Measurements from ENCODE around the gene HTR1E. TPM values are rescaled to one million over a fixed set of nuclear protein-coding genes. Genes with fewer than 3 reads are reported as not detected.
"Not testable (repeated sequence)": the region's sequence is repeated elsewhere in the genome, so short reads cannot be mapped to it uniquely, and the experiment has no call there.

Gene HTR1E
- total RNA-seq, 5 donors from 2014 or later (not counting 1 experiment from before 2014, with no cell fraction given), result not detected

DNA sequence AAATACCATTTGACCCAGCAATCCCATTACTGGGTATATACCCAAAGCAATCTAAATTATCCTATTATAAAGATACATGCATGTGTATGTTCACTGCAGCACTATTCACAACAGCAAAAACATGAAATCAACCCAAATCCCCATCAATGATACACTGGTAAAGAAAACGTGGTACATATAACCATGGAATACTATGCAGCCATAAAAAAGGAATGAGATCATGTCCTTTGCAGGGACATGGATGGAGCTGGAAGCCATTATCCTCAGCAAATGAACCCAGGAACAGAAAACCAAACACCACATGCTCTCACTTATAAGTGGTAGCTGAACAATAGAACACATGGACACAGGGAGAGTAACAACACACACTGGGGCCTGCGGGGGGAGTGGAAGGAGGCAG is 69.2 kb downstream of the HTR1E start:
- H3K27me3 Mint-ChIP-seq; H3K4me3 ChIP-seq (ENCODE audit: control insufficient read depth in 1 of 2, extremely low read depth in 1 of 2, low read length in 1 of 2); H3K27me3 ChIP-seq (replicated peaks in 1 of 2; ENCODE audit: control insufficient read depth in 2 of 2, extremely low read depth in 1 of 2, insufficient read depth in 2 of 2, low read length in 1 of 2); H3K36me3 Mint-ChIP-seq; H3K27ac ChIP-seq (ENCODE audit: low read length); H3K36me3 ChIP-seq (ENCODE audit: control insufficient read depth in 2 of 2, extremely low read depth in 1 of 2, insufficient read depth in 1 of 2, low read length in 1 of 2); CTCF ChIA-PET; H3K9me3 ChIP-seq; DNase-seq; ATAC-seq (replicated peaks in 1 of 4); H3K4me1 ChIP-seq (ENCODE audit: control insufficient read depth in 1 of 2, extremely low read depth in 1 of 2, insufficient read depth in 2 of 2, low read length in 2 of 2); H3K4me3 Mint-ChIP-seq; POLR2A ChIA-PET; H3K4me1 Mint-ChIP-seq; H3K27ac Mint-ChIP-seq: not testable (repeated sequence)
- H3K9me3 Mint-ChIP-seq, result peaks cover 10 to 14% (median 11%) of the 10 kb centered on the region in 3 donors
- WGBS (ENCODE audit: insufficient coverage), result no CpG with 5 or more reads among the region's 2 CpGs

DNA sequence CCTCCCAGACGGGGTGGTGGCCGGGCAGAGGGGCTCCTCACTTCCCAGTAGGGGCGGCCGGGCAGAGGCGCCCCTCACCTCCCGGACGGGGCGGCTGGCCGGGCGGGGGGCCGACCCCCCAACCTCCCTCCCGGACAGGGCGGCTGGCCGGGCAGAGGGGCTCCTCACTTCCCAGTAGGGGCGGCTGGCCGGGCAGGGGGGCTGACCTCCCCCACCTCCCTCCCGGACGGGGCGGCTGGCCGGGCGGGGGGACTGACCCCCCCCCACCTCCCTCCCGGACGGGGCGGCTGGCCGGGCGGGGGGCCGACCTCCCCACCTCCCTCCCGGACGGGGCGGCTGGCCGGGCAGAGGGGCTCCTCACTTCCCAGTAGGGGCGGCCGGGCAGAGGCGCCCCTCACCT is 72.3 kb downstream of the HTR1E start:
- H3K4me1 Mint-ChIP-seq; H3K4me3 ChIP-seq (ENCODE audit: control insufficient read depth in 1 of 2, extremely low read depth in 1 of 2, low read length in 1 of 2); H3K4me1 ChIP-seq (ENCODE audit: control insufficient read depth in 1 of 2, extremely low read depth in 1 of 2, insufficient read depth in 2 of 2, low read length in 2 of 2); H3K4me3 Mint-ChIP-seq; H3K27ac Mint-ChIP-seq; H3K36me3 Mint-ChIP-seq; H3K27me3 ChIP-seq (replicated peaks in 1 of 2; ENCODE audit: control insufficient read depth in 2 of 2, extremely low read depth in 1 of 2, insufficient read depth in 2 of 2, low read length in 1 of 2); H3K9me3 Mint-ChIP-seq; ATAC-seq (replicated peaks in 1 of 4); POLR2A ChIA-PET; H3K27me3 Mint-ChIP-seq; H3K9me3 ChIP-seq; DNase-seq; CTCF ChIA-PET; H3K36me3 ChIP-seq (ENCODE audit: control insufficient read depth in 2 of 2, extremely low read depth in 1 of 2, insufficient read depth in 1 of 2, low read length in 1 of 2); H3K27ac ChIP-seq (ENCODE audit: low read length): not testable (repeated sequence)
- WGBS (ENCODE audit: insufficient coverage), result no CpG with 5 or more reads among the region's 34 CpGs

DNA sequence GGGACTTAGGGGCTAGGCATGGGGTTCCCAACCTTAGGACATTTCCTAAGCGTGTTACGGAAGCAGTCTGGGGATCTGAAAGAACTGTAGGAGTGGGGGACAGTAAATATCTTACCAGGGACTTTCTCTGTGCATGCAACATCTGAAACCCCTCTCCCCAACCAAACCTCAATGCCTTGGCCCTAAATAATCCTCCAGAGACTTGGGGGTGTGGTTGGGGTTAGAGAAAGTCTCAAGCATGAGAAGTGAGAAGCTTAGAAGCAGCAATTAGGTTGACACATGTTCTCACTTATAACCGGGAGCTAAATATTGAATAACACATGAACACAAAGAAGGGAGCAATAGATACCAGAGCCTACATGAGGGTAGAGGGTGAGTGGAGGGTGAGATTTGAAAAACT is 74.7 kb downstream of the HTR1E start:
- Histone ChIP-seq H3K9me3 (no peaks in the 10 kb centered on the region), H3K4me1 (ENCODE audit: control insufficient read depth in 1 of 2, extremely low read depth in 1 of 2, insufficient read depth in 2 of 2, low read length in 2 of 2) (no peaks in the 10 kb centered on the region), H3K27ac (ENCODE audit: low read length) (no peak overlapping the region), H3K27me3 (replicated peaks in 1 of 2; ENCODE audit: control insufficient read depth in 2 of 2, extremely low read depth in 1 of 2, insufficient read depth in 2 of 2, low read length in 1 of 2) (peaks cover 0 to 2% of the 10 kb centered on the region in 2 experiments), H3K4me3 (ENCODE audit: control insufficient read depth in 1 of 2, extremely low read depth in 1 of 2, low read length in 1 of 2) (no peak overlapping the region), H3K36me3 (ENCODE audit: control insufficient read depth in 2 of 2, extremely low read depth in 1 of 2, insufficient read depth in 1 of 2, low read length in 1 of 2) (no peaks in the 10 kb centered on the region)
- CTCF ChIA-PET, result no interaction called here
- POLR2A ChIA-PET, result no interaction called here
- Mint-ChIP-seq H3K4me1 (no peaks in the 10 kb centered on the region), H3K9me3 (peaks cover 0 to 4% (median 3%) of the 10 kb centered on the region in 3 donors), H3K36me3 (no peaks in the 10 kb centered on the region), H3K27ac (no peak overlapping the region), H3K4me3 (no peak overlapping the region), H3K27me3 (peaks cover 0 to 3% of the 10 kb centered on the region in 2 donors)
- ATAC-seq (replicated peaks in 1 of 4) (no peak), DNase-seq (no peak)
- no CpG with 5 or more reads among the region's 3 CpGs for WGBS (ENCODE audit: insufficient coverage)

DNA sequence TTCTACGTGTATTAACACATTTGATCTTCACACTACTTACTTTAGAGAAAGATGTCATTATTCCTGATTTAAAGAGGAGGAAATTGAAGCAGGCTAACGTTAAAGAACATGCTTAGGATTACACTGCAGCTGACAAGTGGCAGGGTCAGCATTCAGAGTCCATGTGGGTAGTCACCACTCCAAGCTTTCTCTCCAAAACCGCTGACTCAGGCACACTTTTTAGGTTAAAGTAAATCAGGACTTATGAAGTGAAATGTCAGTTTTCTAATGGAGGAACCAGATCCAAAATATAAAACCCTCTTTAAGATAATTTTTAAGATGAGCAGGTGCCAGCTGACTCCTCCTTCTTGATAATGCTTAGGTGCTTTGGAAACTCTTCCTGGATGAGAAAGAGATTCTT is 75.4 kb downstream of the HTR1E start:
- no CpG with 5 or more reads among the region's 3 CpGs for WGBS (ENCODE audit: insufficient coverage)
- H3K9me3 ChIP-seq, result no peaks in the 10 kb centered on the region
- no peak overlapping the region for H3K4me3 ChIP-seq (ENCODE audit: control insufficient read depth in 1 of 2, extremely low read depth in 1 of 2, low read length in 1 of 2)
- H3K27me3 ChIP-seq (replicated peaks in 1 of 2; ENCODE audit: control insufficient read depth in 2 of 2, extremely low read depth in 1 of 2, insufficient read depth in 2 of 2, low read length in 1 of 2), result peaks cover 0 to 2% of the 10 kb centered on the region in 2 experiments
- Mint-ChIP-seq H3K9me3 (peaks cover 0 to 4% (median 3%) of the 10 kb centered on the region in 3 donors), H3K36me3 (no peaks in the 10 kb centered on the region), H3K4me3 (no peak overlapping the region), H3K4me1 (no peaks in the 10 kb centered on the region), H3K27me3 (peaks cover 2 to 4% of the 10 kb centered on the region in 2 donors), H3K27ac (no peak overlapping the region)
- CTCF ChIA-PET, result no interaction called here
- POLR2A ChIA-PET, result no interaction called here
- ATAC-seq (replicated peaks in 1 of 4) (no peak), DNase-seq (no peak)
- no peak overlapping the region for H3K27ac ChIP-seq (ENCODE audit: low read length)
- H3K4me1 ChIP-seq (ENCODE audit: control insufficient read depth in 1 of 2, extremely low read depth in 1 of 2, insufficient read depth in 2 of 2, low read length in 2 of 2), result no peaks in the 10 kb centered on the region
- H3K36me3 ChIP-seq (ENCODE audit: control insufficient read depth in 2 of 2, extremely low read depth in 1 of 2, insufficient read depth in 1 of 2, low read length in 1 of 2), result no peaks in the 10 kb centered on the region

DNA sequence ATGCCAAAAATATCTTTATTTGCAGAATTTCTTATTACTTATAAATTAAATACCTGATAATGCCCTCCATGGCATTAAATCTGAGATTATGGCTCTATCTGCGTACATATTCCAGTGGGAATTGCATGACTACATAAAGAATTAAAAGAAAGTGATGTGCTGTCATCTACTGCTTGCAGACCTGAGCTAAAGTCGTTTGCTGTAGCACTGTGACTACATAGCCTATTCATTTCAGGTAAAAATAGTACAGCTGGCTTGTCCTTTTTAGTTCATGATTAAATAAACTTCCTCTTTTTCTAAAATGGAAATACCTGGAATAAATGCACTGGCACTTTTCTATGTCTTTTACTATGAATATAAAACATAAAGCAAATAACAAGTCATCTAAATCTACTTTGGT is 79.4 kb downstream of the HTR1E start:
- Histone ChIP-seq H3K27me3 (replicated peaks in 1 of 2; ENCODE audit: control insufficient read depth in 2 of 2, extremely low read depth in 1 of 2, insufficient read depth in 2 of 2, low read length in 1 of 2) (peaks cover 0 to 2% of the 10 kb centered on the region in 2 experiments), H3K27ac (ENCODE audit: low read length) (no peak overlapping the region), H3K9me3 (no peaks in the 10 kb centered on the region), H3K4me3 (ENCODE audit: control insufficient read depth in 1 of 2, extremely low read depth in 1 of 2, low read length in 1 of 2) (no peak overlapping the region), H3K4me1 (ENCODE audit: control insufficient read depth in 1 of 2, extremely low read depth in 1 of 2, insufficient read depth in 2 of 2, low read length in 2 of 2) (no peaks in the 10 kb centered on the region), H3K36me3 (ENCODE audit: control insufficient read depth in 2 of 2, extremely low read depth in 1 of 2, insufficient read depth in 1 of 2, low read length in 1 of 2) (no peaks in the 10 kb centered on the region)
- Mint-ChIP-seq H3K27ac (no peak overlapping the region), H3K4me1 (no peaks in the 10 kb centered on the region), H3K36me3 (no peaks in the 10 kb centered on the region), H3K4me3 (no peak overlapping the region), H3K9me3 (peaks cover 0 to 5% (median 0%) of the 10 kb centered on the region in 3 donors), H3K27me3 (peaks cover 19 to 20% of the 10 kb centered on the region in 2 donors)
- ATAC-seq (replicated peaks in 1 of 4) (no peak), DNase-seq (no peak)
- ChIA-PET POLR2A (no interaction called here), CTCF (no interaction called here)
- WGBS (ENCODE audit: insufficient coverage), result no CpG with 5 or more reads among the region's 2 CpGs

DNA sequence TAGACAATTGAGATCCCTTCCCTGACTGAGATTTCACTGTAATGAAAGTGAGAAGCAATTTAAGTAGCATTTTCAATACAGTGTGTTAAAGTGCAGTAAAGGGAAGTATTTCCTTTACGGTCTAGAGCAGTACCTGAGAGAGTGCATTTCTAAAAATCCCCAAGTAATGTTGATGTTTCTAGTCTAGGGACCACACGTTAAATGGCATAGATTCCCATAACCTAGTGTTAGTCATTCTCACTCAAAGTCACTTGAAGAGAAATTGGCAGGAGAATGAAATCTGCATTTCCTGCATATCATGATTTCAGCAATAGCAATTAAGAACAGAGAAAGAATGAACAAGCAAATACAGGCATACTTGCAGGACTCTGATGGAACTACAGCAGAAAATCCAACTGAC is 89.7 kb downstream of the HTR1E start:
- Mint-ChIP-seq H3K4me3 (no peak overlapping the region), H3K27me3 (peaks cover 3 to 4% of the 10 kb centered on the region in 2 donors), H3K27ac (no peak overlapping the region), H3K9me3 (no peaks in the 10 kb centered on the region), H3K4me1 (no peaks in the 10 kb centered on the region), H3K36me3 (no peaks in the 10 kb centered on the region)
- Histone ChIP-seq H3K27me3 (replicated peaks in 1 of 2; ENCODE audit: control insufficient read depth in 2 of 2, extremely low read depth in 1 of 2, insufficient read depth in 2 of 2, low read length in 1 of 2) (no peaks in the 10 kb centered on the region), H3K36me3 (ENCODE audit: control insufficient read depth in 2 of 2, extremely low read depth in 1 of 2, insufficient read depth in 1 of 2, low read length in 1 of 2) (no peaks in the 10 kb centered on the region), H3K27ac (ENCODE audit: low read length) (no peak overlapping the region), H3K4me1 (ENCODE audit: control insufficient read depth in 1 of 2, extremely low read depth in 1 of 2, insufficient read depth in 2 of 2, low read length in 2 of 2) (no peaks in the 10 kb centered on the region), H3K4me3 (ENCODE audit: control insufficient read depth in 1 of 2, extremely low read depth in 1 of 2, low read length in 1 of 2) (no peak overlapping the region), H3K9me3 (no peaks in the 10 kb centered on the region)
- no CpG with 5 or more reads among the region's 2 CpGs for WGBS (ENCODE audit: insufficient coverage)
- ChIA-PET CTCF (no interaction called here), POLR2A (no interaction called here)
- DNase-seq (no peak), ATAC-seq (replicated peaks in 1 of 4) (no peak)

DNA sequence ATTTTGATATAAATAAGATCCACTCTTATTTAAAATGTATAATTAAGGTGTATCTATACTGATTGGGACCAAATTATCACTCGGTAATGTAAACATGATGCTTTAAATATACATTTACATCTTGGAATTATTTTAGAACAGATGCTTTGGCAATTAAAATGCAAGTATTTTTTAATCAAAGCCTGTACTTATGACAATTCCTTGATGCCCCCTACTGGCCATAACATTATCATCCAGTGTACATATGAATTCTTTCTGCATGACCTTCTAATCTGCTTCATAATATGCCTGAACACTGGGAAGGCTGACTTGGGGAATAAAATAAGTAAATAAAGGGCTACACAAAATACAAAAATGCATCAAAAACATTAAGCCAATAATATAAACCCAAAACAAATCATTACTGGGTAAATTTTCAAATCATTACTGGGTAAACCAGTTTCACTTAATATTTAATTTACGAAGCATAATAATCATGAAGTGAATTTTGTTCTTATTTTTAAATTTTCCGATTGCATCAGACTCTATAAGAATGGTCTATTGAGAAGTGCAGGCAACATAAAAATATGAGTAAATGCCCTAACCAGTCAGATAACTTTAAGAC is 92.5 kb downstream of the HTR1E start:
- H3K27me3 Mint-ChIP-seq, result peaks cover 3 to 7% of the 10 kb centered on the region in 2 donors
- no CpG with 5 or more reads among the region's 3 CpGs for WGBS (ENCODE audit: insufficient coverage)

More for the DNA sequence above, 92.5 kb downstream of the HTR1E start:
- Histone ChIP-seq H3K9me3 (no peaks in the 10 kb centered on the region), H3K4me1 (ENCODE audit: control insufficient read depth in 1 of 2, extremely low read depth in 1 of 2, insufficient read depth in 2 of 2, low read length in 2 of 2) (no peaks in the 10 kb centered on the region), H3K36me3 (ENCODE audit: control insufficient read depth in 2 of 2, extremely low read depth in 1 of 2, insufficient read depth in 1 of 2, low read length in 1 of 2) (no peaks in the 10 kb centered on the region), H3K27me3 (replicated peaks in 1 of 2; ENCODE audit: control insufficient read depth in 2 of 2, extremely low read depth in 1 of 2, insufficient read depth in 2 of 2, low read length in 1 of 2) (no peaks in the 10 kb centered on the region), H3K4me3 (ENCODE audit: control insufficient read depth in 1 of 2, extremely low read depth in 1 of 2, low read length in 1 of 2) (no peak overlapping the region), H3K27ac (ENCODE audit: low read length) (no peak overlapping the region)
- Mint-ChIP-seq H3K36me3 (no peaks in the 10 kb centered on the region), H3K27ac (no peak overlapping the region), H3K4me1 (no peaks in the 10 kb centered on the region), H3K9me3 (peaks cover 0 to 5% (median 0%) of the 10 kb centered on the region in 3 donors), H3K4me3 (no peak overlapping the region)
- CTCF ChIA-PET, result no interaction called here
- POLR2A ChIA-PET, result no interaction called here
- DNase-seq, result peak in 1 of 35 experiments; percentile 27
- no peak for ATAC-seq (replicated peaks in 1 of 4)

All from T-cell (primary cell).